PFSK-1 (cell line): ENCODE results near the gene POLR1E.

ENCODE experiments used
- POLR2AphosphoS5 ChIP-seq: IDR thresholded peaks from 2 replicates; pipeline ENCODE4 v1.6.1; 2012; ENCODE audit warnings: low read depth, mild to moderate bottlenecking, control low read depth, low read length, moderate library complexity
- SIN3A ChIP-seq: IDR thresholded peaks from 2 replicates; pipeline ENCODE4 v1.6.1; 2012; ENCODE audit warnings: mild to moderate bottlenecking, low read length, moderate library complexity, borderline replicate concordance; ENCODE audit not compliant: insufficient read depth
- TAF1 ChIP-seq: IDR thresholded peaks from 2 replicates; pipeline ENCODE4 v1.6.1; 2012; ENCODE audit warnings: low read length, control low read depth, borderline replicate concordance; ENCODE audit not compliant: insufficient read depth
- TF ChIP-seq, protein P1 (sequence below), 2 experiments: IDR thresholded peaks; 2 replicates each; pipeline versions ENCODE4 v1.6.1 to v1.8.0; 2011 to 2012; ENCODE audit warnings: low read depth in 2 of 2, low read length in 2 of 2, control low read depth in 1 of 2, inconsistent platforms in 1 of 2, mild to moderate bottlenecking in 1 of 2, moderate library complexity in 1 of 2; ENCODE audit not compliant: insufficient read depth in 1 of 2

- TF ChIP-seq, protein P1, sequence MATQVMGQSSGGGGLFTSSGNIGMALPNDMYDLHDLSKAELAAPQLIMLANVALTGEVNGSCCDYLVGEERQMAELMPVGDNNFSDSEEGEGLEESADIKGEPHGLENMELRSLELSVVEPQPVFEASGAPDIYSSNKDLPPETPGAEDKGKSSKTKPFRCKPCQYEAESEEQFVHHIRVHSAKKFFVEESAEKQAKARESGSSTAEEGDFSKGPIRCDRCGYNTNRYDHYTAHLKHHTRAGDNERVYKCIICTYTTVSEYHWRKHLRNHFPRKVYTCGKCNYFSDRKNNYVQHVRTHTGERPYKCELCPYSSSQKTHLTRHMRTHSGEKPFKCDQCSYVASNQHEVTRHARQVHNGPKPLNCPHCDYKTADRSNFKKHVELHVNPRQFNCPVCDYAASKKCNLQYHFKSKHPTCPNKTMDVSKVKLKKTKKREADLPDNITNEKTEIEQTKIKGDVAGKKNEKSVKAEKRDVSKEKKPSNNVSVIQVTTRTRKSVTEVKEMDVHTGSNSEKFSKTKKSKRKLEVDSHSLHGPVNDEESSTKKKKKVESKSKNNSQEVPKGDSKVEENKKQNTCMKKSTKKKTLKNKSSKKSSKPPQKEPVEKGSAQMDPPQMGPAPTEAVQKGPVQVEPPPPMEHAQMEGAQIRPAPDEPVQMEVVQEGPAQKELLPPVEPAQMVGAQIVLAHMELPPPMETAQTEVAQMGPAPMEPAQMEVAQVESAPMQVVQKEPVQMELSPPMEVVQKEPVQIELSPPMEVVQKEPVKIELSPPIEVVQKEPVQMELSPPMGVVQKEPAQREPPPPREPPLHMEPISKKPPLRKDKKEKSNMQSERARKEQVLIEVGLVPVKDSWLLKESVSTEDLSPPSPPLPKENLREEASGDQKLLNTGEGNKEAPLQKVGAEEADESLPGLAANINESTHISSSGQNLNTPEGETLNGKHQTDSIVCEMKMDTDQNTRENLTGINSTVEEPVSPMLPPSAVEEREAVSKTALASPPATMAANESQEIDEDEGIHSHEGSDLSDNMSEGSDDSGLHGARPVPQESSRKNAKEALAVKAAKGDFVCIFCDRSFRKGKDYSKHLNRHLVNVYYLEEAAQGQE (IDR thresholded peaks at IDR 0.05; ENCODE audit: insufficient read depth in 1 of 2, low read depth in 2 of 2, low read length in 2 of 2): no peak
- TF ChIP-seq SIN3A (no peak), POLR2AphosphoS5 (no peak), TAF1 (no peak)
These were observed 34.1 kb upstream of the POLR1E start for GRCh38 chr9:37451628-37452027.
